ENCODE data around the gene PHLPP1.

Gene PHLPP1

DNA sequence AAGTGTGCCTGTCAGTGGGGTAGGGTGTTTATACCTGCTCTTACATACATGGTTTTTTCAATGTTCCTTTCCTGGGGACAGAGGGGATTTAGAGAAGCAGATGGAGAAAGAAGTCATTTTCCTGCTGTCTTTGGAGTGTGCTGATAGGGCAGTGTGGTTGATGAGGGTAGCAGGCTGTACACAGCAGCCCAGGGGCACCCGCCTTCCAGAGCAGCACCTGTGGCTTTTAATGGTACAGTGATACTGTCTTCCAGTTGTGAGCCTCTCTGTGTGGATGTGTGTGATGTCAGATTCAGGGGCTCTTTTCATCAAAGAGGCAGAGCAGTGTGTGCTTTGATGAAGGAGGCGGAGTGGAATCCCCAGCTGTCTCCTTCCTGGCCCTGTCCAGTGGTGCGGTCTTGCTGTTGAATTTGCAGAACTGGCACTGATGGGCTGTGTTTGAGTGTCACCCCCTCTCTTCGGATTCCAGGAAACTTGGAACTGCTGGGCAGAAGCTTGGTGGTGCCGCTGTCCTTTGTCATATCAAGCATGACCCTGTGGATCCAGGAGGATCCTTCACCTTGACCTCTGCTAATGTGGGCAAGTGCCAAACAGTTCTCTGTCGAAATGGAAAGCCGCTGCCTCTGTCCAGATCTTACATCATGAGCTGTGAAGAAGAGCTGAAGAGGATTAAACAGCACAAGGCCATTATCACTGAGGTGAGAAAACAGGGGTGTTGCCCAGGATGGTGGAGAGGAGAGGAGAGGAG lies 259.8 kb downstream of the PHLPP1 start:
- H3K27ac ChIP-seq, result no peak overlapping the region
- TF ChIP-seq, protein P1, sequence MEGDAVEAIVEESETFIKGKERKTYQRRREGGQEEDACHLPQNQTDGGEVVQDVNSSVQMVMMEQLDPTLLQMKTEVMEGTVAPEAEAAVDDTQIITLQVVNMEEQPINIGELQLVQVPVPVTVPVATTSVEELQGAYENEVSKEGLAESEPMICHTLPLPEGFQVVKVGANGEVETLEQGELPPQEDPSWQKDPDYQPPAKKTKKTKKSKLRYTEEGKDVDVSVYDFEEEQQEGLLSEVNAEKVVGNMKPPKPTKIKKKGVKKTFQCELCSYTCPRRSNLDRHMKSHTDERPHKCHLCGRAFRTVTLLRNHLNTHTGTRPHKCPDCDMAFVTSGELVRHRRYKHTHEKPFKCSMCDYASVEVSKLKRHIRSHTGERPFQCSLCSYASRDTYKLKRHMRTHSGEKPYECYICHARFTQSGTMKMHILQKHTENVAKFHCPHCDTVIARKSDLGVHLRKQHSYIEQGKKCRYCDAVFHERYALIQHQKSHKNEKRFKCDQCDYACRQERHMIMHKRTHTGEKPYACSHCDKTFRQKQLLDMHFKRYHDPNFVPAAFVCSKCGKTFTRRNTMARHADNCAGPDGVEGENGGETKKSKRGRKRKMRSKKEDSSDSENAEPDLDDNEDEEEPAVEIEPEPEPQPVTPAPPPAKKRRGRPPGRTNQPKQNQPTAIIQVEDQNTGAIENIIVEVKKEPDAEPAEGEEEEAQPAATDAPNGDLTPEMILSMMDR (IDR thresholded peaks at IDR 0.05), result no peak
- no peak for TF ChIP-seq ZFX (IDR thresholded peaks at IDR 0.05; ENCODE audit: borderline replicate concordance)

DNA sequence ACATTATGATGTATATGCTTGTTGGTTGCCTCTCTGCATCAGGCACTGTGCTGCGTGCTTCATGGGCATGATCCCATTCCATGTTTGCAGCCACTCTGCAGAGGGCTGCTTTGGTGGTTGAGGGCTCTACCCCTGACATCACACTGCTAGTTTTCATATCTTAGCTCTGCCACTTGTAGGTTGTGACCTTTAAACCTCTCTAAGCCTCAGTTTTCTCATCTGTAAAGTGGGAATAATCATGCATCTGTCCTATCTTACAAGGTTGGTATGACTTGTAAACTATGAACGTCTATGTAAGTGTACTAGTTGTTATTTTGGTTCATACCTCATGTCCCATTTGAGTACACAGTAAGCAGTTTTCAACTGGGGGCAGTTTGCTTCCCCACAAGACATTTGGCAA lies 260.4 kb downstream of the PHLPP1 start:
- TF ChIP-seq, protein P1 (IDR thresholded peaks at IDR 0.05), result no peak
- no peak for TF ChIP-seq ZFX (IDR thresholded peaks at IDR 0.05; ENCODE audit: borderline replicate concordance)

DNA sequence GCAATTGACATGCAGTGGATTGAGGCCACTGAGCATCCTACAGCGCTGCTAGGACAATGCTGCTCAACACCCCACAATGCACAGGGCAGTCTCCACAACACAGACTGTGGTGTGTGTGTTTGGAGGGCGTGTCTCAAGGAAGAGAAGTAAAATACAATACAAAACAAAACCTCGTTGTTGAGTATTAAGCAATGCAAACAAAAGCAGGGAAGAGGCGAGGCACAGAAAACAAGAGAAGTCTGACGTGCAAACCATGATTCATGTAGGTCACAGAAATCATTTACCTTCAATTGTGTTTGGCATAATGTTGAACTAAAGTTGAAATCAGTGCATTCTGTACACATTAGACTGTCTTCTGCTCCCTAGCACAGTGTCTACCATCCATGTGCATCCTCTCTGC lies 260.9 kb downstream of the PHLPP1 start:
- no peak overlapping the region for H3K27ac ChIP-seq
- TF ChIP-seq, protein P1 (IDR thresholded peaks at IDR 0.05), result no peak
- no peak for TF ChIP-seq ZFX (IDR thresholded peaks at IDR 0.05; ENCODE audit: borderline replicate concordance)

More for the DNA sequence above, 260.4 kb downstream of the PHLPP1 start:
- no peak overlapping the region for H3K27ac ChIP-seq

DNA sequence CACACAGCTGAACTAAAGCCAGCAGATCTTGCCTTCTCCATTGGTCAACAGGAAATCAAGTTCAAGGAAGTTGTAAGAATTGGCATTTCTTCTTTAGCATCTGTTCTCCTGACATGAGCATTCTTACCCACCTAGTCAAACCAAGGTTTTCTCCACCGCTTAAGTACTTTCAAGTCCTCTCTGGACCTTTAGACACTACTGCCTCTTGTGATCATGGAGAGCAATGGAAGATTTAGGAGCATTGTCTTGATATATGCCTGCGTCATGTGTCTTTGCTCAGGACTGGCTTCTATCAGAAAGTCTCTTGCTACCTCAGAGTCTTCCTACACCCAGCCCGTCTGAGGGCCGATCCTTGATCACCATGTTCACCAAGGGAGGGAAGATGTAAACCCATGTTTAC lies 262.2 kb downstream of the PHLPP1 start:
- no peak overlapping the region for H3K27ac ChIP-seq
- TF ChIP-seq, protein P1 (IDR thresholded peaks at IDR 0.05), result no peak
- no peak for TF ChIP-seq ZFX (IDR thresholded peaks at IDR 0.05; ENCODE audit: borderline replicate concordance)

DNA sequence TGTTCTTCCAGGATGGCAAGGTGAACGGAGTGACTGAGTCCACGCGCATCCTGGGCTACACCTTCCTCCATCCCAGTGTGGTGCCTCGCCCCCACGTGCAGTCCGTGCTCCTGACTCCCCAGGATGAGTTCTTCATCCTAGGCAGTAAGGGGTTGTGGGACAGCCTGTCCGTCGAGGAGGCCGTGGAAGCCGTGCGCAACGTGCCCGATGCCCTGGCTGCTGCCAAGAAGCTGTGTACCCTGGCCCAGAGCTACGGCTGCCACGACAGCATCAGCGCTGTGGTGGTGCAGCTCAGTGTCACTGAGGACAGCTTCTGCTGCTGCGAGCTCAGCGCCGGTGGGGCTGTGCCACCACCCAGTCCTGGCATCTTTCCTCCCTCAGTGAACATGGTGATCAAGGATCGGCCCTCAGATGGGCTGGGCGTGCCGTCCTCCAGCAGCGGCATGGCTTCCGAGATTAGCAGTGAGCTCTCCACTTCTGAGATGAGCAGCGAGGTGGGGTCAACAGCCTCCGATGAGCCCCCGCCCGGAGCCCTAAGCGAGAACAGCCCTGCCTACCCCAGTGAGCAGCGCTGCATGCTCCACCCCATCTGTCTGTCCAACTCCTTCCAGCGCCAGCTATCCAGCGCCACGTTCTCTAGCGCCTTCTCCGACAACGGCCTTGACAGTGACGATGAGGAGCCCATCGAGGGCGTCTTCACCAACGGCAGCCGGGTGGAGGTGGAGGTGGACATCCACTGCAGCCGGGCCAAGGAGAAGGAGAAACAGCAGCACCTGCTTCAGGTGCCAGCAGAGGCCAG lies 263.1 kb downstream of the PHLPP1 start:
- TF ChIP-seq, protein P1 (IDR thresholded peaks at IDR 0.05), result no peak
- no peak for TF ChIP-seq ZFX (IDR thresholded peaks at IDR 0.05; ENCODE audit: borderline replicate concordance)

DNA sequence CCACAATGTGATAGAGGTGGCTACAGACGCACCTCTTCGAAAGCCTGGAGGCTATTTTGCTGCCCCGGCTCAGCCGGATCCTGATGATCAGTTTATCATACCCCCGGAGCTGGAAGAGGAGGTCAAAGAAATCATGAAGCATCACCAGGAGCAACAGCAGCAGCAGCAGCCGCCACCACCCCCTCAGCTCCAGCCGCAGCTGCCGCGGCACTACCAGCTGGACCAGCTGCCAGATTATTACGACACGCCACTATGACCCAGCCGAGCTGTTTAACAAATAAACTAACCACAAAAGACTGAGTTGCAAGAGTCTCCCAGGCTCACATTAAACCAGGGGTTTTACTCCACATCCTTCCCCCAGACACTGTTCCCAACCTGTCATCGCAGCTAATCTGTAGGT lies 263.8 kb downstream of the PHLPP1 start:
- no peak overlapping the region for H3K27ac ChIP-seq
- TF ChIP-seq ZFX (IDR thresholded peaks at IDR 0.05; ENCODE audit: borderline replicate concordance), result no peak
- TF ChIP-seq, protein P1 (IDR thresholded peaks at IDR 0.05), result no peak

More for the DNA sequence above, 263.1 kb downstream of the PHLPP1 start:
- no peak overlapping the region for H3K27ac ChIP-seq

DNA sequence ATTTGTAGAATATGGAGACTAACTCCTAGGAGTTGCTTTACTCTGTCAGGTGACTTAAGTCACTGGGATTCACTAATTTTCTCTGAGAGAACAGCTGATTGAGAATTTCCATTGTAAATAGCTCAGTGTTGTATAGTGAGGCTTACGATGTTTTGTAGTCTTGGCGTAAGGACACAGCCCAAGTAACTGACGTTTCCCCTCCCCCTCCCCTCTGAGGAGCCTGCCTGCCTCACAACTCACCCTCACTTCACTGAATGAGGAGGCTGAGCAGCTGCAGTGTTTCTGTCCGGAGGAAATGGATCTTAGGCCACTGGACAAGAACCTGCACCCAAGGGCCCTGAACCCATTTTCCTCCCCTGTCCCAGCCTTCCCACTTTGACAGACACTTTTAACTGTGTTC lies 264.6 kb downstream of the PHLPP1 start:
- TF ChIP-seq ZFX (IDR thresholded peaks at IDR 0.05; ENCODE audit: borderline replicate concordance), result no peak
- TF ChIP-seq, protein P1 (IDR thresholded peaks at IDR 0.05), result no peak
- H3K27ac ChIP-seq, result no peak overlapping the region

Data from 22Rv1 (cell line).